Hematopoietic multipotent progenitor cell treated with erythropoietin and hydrocortisone succinate and interleukin-3 and kit ligand, for 4 days (in vitro differentiated cells): Measurements from ENCODE around the gene SUGP2.
"Not testable (repeated sequence)": the region's sequence is repeated elsewhere in the genome, so short reads cannot be mapped to it uniquely, and the experiment has no call there.

Experiments
- DNase-seq: peaks from one replicate; pipeline ENCODE4 v3.0.0-alpha.2; 2015

The SUGP2 gene

DNA sequence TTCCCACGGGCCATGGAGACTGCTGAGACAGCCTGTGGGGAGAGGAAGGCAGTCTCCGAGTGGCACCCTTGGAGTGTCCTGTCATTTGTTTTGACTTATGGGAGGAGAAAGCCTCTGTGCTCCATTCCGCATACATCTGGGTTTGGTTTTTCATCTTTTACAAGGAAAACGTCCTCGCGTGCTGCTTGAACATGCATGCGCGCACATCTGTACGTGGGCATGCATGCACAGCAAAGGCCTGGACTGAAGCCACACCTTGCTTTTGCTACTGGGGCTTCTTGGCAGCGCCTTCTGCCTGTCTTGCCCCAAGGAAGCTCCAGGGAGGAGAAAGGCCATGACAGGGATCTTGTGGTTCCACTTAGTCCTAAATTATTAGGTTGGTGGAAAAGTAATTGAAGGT, 44.0 kb downstream of the SUGP2 start:
- no peak for DNase-seq

DNA sequence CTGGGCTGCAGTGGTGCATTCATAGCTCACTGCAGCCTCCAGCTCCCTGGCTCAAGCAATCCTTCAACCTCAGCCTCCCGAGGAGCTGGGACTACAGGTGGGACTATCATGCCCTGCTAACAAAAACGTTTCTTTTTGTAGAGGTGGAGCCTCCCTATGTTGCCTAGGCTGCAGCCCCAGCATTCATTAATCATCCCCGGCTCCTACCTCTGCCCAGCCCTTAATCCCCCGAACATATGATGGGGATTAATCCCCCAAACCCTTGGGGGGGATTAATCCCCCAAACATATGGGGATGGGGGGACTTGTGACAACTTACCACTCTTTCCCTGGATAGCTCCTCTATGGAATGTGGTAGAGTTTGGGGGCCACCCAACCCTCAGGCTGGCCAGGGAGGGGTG, 45.9 kb downstream of the SUGP2 start:
- no peak for DNase-seq

DNA sequence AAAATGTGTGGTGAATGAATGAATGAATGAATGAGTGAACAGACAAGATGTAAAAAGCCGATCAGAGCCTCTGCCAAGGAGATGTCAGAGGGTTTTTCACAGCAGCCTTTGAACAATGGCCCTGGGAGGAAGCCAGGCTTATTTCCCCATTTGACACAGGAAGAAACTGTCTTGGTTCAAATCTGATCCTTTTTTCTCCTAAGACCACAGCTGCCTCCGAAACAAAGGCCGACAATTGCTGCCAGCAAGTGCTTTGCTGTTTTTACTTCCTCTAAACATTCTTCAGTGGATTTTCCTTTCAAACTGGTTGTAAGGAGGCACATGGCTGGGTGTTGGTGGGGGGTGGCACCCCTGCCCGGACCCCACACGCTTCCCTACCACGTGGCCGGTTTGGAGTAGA, 48.1 kb downstream of the SUGP2 start:
- peak; percentile 74 for DNase-seq

DNA sequence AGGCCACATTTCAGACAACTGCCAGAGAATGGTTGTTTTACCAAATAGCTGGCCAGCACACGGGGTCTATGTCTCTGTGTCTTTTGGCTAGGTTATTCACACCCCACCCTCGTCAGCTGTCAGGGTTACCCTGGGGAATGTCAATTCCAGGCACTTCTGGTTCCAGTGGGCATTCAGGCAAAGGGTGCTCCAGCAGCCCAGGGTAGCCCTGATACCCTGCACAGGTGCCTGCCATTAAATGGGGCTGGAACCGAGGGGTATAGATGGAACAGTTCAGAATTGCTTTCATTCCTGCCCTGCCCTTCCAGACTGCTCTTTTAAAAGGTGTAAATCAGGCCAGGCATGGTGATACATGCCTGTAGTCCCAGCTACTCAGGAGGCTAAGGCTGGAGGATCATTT, 49.1 kb downstream of the SUGP2 start:
- DNase-seq: no peak

DNA sequence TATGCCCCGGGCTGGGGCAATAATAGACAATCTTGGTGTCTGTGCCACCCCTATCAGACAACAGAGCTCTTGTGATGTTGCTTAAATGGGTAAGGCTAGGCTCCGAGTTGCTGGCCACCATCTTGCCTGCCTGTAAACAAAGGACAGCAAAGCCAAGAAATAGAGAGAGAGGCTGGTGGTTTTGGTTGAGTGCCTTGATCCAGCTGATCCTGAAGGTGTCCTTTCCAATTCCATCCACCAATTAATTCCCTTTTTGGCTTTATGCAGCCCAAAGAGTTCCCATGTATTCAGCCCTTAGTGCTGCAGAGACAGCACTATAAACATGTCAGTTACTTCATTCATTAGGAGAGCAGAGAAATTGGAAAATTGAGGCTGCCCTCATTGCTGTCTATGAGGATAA, 50.6 kb downstream of the SUGP2 start:
- DNase-seq: no peak

DNA sequence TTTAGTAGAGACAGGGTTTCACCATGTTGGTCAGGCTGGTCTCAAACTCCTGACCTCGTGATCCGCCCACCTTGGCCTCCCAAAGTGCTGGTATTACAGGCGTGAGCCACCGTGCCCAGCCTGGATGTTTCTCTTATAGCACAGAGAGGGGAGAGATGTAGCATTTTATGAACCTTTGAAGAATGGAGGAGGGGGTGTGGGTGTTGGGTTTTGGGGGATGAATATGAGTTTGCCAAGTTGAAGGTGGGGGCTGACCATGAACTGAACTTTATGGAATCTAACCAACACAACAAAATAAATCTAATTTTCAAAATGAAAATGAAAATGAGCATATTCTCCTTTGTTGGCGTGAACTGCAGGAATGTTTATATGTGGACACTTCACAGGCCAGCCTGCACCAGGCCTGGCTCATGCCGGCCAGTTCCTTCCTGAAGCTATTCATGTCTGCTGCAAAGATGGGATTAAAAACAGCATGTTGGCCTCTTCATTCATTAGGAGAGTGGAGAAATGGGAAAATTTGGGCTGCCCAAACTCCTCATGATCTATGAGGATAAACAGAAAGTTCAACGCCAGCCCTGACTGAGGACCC, 52.8 kb downstream of the SUGP2 start:
- no peak for DNase-seq

DNA sequence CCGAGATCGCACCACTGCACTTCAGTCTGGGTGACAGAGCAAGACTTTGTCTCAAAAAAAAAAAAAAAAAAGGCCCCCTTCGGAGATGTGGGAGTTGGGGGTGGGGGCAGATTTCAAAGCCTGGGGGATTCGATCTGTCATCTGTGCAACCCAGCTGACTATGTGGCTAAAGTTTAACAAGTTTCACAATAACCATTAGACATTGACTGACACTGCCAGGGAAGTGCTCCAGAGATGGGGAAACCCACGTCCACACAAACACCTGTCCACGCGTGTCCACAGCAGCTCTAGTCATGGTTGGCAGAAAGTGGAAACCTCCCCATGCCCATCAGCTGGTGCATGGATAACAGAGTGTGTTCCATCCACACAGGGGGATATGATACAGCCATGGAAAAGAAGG, 54.7 kb downstream of the SUGP2 start:
- no peak for DNase-seq

DNA sequence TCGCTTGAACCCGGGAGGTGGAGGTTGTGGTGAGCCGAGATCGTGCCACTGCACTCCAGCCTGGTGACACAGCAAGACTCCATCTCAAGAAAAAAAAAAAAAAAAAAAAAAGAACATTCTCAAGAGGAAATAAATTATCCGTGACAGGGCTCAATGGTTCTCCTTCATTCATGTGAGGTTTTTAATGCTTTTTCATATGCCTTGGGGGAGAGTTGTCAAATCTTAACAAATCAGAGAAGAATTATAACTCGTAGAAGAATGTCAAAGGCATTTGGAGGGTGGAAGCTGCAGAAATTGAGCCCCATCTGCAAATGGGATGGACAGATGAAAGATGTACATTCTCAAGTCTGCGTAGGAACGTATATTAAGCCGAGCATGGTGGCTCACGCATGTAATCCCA, 57.4 kb downstream of the SUGP2 start:
- DNase-seq: no peak

DNA sequence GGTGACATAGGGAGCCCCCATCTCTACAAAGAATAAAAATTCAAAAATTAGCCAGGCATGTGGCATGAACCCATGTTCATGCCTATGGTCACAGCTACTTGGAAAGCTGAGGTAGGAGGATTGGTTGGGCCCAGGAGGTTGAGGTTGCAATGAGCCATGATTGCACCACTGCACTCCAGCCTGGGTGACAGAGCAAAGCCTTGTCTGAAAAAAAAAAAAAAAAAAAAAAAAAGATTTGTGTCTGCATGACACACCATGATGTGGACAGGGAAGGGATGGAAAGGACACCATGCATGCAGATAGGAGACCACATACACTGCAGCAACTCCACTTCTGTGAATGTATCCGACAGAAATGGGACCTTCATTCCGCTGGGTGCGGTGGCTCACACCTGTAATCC, 58.3 kb downstream of the SUGP2 start:
- peak; percentile 20 for DNase-seq

DNA sequence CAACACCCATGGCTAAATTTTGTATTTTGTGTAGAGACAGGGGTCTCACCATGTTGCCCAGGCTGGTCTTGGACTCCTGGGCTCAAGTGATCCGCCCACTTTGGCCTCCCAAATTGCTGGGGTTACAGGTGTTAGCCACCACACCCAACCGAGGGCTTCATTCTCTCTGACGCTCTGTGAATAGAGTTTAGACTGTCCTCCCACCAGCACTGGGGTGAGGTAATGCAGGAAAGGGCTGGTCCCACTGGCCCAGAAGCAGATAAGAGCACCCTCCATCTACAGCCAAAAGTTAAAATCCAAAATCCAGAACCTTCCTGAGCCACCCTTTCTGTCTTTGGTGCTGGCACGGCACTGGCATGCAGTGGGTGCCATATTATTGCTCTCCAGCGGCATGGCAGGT, 60.5 kb downstream of the SUGP2 start:
- DNase-seq: peak; percentile 31

DNA sequence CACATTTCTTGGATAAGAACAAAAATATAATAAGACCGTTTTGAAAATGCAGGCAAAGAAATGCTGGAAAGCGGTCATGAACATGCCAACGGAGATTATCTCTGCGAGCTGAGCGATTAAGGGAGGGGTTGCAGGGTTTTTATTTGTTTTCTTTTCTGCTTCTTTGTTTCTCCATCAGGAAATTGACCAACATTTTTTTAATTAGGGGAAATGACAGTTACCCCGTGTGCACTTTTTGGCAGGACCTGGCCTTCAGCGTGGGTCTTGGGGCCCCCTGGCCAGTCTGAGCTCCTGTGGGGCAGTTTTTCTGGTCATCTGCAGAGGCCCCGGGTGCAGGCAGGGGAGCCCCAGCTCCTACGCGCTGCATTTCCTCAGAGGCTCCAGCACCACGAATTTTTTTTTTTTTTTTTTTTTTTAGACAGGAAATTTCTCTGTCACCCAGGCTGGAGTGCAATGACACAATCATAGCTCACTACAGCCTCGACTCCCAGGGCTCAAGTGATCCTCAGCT, 61.0 kb downstream of the SUGP2 start:
- peak; percentile 66 for DNase-seq

DNA sequence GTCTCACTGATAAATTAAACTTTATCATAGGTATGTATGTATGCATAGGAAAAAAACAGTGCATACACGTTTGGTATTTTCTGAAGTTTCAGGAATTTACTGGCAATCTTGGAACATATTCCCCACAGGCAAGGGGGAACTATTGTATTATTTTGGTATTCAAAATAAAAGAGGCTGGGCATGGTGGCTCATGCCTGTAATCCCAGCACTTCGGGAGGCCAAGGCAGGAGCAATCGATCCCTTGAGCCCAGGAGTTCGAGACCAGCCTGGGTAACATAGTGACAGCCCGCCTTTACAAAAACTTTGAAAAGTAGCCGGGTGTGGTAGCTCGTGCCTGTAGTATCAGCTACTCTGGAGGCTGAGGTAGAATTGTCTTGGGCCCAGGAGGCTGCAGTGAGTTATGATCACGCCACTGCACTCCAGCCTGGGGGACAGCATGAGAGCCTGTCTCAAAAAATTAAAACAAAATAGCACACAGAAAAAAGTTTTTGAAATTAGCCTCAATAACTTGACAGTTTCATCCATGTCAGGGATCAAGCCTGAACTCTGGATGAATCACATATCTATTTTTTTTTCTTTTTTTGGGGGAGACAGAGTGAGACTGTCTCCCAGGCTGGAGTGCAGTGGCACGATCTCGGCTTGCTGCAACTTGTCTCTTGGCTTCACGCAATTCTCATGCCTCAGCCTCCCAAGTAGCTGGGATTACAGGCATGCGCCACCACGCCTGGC, 63.2 kb downstream of the SUGP2 start:
- peak; percentile 25 for DNase-seq

DNA sequence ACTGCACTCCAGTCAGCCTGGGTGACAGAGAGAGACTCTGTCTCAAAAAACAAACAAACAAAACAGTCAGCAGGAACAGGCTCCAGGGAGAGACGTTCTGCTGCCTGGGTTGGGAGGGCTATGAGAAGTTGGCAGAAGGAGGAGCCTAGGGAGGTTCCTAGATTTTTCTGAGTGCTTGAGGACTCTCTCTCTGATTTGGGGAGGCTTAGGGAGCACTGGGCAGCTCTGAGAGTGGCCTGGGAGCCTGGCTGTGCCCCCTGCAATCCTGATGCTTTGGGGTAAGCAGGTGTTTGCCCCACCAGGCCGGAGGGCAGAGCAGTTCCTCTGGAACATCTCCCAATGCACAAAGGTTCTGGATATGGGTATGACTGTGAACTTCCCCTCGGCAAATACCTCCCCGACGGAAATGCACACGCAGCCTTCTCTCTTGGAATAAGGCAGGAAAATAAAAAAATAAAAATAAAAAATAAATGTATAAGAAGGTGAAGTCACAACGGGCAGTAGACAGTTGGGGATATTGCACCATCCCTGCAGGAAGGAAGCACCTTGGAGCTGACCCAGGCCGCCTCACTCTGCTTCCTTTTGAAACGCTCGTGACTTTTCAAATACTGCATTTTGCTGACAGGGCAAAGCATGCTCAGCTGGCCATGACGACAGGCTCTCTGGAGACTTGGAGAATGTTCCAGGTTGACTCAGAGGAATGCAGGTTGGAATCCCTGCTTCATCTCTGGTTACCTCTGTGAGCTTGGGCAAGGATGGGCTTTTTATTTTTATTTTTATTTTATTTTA, 65.8 kb downstream of the SUGP2 start:
- peak; percentile 81 for DNase-seq

DNA sequence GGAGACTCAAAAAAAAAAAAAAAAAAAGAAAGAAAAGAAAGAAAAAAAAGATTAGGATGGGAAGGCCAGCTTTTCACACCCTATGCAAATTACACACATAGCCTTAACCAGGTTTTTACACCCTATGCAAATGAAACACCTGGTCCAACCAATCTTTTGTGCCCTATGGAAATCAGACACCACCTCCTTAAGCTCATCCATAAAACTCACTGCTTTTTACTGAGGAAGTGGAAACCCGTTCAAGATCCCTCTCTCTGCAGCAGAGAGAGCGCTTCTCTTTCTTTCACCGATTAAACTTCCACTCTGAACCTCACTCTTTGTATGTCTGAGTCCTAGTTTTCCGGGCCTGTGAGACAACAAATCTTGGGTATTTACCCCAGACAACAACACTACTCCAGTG, 67.0 kb downstream of the SUGP2 start:
- no peak for DNase-seq

DNA sequence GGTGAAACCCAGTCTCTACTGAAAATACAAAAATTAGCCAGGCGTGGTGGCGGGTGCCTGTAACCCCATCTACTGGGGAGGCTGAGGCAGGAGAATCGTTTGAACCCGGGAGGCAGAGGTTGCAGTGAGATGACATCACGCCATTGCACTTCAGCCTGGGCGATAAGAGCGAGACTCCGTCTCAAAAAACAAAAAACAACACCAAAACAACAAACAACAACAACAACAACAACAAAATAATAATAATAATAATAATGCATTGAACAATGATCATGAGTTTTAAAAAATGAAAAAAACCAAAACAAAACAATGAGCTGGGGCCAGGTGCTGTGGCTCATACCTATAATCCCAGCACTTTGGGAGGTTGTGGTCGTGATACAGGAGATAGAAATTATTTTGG, 69.2 kb downstream of the SUGP2 start:
- DNase-seq: no peak

DNA sequence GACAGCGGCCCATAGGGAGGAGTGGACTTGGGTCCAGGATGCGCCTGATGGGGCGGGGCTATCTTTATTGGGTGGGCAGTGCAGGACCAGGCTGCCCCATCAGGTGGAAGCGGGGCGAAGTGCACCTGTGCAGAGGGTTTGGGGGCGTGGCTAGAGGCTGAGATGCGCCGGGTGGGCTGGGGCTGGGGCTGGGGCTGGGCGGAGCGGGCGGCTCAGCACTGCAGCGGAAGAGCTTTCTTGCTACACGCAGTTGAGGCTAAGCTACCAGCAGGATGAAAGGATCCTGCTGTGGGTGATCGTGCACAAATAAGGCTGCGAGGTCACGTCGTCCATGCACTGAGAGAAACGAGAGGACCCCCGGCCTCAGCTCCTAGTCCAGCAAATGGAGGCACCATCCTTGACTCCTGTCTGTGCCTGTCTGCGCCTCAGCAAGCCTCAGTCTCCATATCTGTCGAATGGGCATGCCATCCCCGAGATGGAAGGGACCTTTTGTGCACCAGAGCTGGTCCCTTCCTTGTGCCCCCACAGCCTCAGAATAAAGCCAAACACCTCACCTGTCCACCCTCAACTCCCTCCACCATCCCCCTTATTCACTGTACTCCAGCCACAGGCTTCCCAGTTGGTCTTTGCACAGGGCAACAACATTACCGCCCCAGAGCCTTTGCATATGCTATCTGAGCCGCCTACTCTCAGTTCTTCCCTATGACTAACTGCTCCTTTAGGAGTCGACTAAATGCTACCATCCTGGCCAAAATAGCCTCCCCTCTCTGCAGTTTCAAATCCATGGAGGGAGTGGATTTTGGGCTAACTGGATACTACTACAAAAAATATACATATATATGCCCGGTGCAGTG, 71.3 kb downstream of the SUGP2 start:
- no peak for DNase-seq

DNA sequence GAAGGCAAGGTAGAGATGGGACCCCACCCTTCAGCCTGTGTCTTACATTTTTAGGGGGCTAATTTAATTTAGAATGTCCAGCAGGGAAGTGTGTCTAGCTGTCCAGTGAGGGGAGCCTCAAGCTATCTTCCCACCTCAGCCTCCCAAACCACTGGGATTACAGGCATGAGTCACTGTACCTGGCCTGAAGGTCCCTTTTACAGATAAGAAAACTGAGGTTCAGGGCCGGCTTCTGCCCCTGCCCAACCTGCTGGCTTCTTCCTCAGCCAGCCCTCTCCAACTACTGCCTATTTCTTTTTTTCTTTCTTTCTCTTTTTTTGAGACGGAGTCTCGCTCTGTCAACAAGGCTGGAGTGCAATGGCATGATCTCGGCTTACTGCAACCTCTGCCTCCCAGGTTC, 72.9 kb downstream of the SUGP2 start:
- no peak for DNase-seq

DNA sequence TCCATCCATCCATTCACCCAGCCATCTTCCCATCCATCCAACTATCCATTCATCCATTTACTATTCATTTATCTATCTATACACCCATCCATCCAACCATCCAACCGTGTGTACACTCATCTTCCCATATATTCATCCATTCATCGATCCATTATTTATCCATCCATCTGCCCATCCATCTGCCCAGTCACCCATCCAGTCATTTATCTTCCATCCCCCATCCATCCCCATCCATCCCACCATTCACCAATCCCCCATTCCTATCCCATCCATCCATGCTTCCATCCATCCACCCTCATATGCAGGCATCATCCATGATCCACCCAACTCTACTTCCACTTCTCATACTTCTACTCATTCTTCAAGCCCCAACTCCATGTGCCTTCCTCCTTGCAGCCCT, 78.3 kb downstream of the SUGP2 start:
- no peak for DNase-seq

DNA sequence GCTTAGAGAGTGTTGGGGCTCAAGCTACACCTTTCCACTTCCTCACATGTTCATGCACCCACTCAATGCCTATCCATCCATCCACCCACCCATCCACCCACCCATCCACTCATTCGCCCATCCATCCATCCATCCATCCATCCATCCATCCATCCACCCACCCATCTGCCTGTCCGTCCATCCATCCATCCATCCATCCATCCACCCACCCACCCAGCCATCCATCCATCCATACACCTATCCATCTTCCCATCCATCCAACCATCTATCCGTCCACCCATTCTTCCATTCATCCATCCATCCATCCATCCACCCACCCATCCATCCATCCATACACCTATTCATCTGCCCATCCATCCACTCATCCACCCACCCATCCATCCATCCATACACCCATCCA, 79.2 kb downstream of the SUGP2 start:
- DNase-seq: no peak

DNA sequence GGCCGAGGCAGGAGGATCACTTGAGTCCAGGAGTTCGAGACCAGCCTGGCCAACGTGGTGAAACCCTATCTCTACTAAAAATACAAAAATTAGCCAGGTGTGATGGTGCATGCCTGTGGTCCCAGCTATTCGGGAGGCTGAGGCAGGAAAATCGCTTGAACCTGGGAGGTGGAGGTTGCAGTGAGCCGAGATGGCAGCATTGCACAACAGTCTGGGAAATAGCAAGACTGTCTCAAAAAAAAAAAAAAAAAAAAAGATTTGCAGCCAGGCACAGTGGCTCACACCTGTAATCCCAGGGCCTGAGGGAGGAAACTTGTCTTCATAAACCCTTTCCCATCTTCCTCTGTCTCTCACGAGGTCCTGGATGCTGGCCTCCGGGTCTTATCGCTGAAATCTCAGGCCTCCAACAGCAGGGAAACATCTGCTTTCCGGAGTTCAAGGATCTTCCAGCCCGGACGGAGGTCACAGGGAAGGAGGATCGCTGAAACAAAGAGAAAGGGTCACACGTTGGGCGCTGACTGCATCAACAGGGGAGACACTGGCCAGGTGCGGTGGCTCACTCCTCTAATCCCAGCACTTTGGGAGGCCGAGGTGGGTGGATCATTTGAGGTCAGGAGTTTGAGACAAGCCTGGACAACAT, 80.8 kb downstream of the SUGP2 start:
- DNase-seq: not testable (repeated sequence)

DNA sequence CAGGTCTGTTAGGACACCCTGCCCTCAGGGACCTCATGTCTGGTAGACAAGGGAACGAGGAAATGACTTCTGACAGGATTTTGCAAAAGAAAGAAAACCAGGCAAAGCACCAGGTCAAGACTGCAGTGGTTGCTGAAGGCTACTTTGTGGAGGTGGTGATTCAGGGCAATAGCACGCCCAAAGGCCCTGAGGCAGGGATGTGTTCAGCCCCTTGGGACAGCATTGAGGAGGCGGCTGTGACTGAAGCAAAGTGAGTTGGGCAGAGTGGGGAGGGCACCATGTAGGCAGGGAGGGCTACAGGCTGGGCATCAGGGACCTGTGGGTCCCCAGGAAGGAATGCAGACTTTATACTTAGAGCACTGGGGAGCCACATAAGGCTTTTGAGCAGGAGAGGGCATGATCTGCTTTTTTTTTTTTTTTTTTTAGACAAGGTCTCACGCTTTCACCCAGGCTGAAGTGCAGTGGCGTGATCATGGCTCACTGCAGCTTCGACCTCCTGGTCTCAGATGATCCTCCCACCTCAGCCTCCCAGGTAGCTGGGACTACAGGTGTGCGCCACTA, 81.5 kb downstream of the SUGP2 start:
- DNase-seq: no peak

DNA sequence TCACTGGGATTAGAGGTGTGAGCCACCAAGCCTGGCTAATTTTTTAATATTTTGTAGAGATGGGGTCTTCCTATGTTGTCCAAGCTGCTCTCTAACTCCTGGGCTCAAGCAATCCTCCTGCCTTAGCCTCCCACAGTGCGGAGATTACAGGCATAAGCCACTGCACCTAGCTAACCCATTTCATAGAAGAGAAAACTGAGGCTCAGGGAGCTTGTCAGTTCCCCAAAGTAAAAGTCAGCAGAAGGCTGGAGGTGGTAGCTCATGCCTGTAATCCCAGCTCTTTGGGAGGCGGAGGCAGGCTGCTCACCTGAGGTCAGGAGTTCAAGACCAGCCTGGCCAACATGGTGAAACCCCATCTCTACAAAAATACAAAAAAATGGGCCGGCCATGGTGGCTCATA, 83.5 kb downstream of the SUGP2 start:
- DNase-seq: no peak
